ENCODE data around the gene FCRL5. TPM values are rescaled to one million over a fixed set of nuclear protein-coding genes. Genes with fewer than 3 reads are reported as not detected.

The FCRL5 gene
- total RNA-seq, 1 donor from 2014 or later: not detected

DNA sequence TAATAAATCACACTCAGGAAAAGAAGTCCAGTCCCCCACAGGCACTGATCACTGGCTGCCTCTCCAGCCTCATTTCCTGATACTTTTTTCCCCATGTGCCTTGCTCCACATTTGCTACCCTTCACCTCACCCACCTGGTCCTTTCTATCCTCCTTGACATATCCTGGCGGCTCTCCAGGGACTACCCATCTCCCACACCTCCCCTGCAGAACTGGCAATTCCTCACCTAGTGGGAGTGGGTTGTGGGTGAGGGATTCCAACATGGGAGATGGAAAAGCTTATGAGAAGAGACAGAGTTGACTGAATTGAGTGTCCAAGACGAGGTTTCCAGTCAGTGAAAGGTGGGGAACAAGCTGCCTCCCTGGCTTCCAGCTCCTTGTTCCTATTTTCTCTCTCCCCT is 69.6 kb downstream of the FCRL5 start:
- peaks cover 3% of the 10 kb centered on the region for H3K4me1 Mint-ChIP-seq

DNA sequence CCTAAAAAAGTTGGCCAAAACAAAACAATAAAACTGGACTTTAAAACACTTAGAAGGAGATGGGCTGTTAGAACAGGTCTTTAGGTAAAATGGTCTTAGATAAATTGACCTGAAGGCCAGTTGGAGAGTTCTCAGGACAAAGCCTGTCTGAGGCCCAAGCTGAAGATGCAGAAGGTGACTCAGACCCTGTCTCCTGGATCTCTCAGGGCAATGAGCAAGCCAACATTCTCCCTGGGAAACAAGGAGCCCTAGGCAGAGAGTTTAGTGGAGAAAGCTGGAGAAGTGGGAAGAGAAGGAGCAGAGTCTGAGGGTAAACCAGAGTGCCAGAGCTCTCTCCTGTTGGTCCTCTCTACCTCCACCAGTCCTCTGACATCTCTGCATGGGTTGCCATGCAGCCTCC is 70.1 kb downstream of the FCRL5 start:
- Mint-ChIP-seq H3K27me3 (ENCODE audit: low read depth) (no peaks in the 10 kb centered on the region), H3K9me3 (peaks cover 27% of the 10 kb centered on the region), H3K27ac (no peak overlapping the region), H3K4me1 (peaks cover 3% of the 10 kb centered on the region), H3K36me3 (peaks cover 2% of the 10 kb centered on the region), H3K4me3 (no peak overlapping the region)
- TF ChIP-seq, protein P1, sequence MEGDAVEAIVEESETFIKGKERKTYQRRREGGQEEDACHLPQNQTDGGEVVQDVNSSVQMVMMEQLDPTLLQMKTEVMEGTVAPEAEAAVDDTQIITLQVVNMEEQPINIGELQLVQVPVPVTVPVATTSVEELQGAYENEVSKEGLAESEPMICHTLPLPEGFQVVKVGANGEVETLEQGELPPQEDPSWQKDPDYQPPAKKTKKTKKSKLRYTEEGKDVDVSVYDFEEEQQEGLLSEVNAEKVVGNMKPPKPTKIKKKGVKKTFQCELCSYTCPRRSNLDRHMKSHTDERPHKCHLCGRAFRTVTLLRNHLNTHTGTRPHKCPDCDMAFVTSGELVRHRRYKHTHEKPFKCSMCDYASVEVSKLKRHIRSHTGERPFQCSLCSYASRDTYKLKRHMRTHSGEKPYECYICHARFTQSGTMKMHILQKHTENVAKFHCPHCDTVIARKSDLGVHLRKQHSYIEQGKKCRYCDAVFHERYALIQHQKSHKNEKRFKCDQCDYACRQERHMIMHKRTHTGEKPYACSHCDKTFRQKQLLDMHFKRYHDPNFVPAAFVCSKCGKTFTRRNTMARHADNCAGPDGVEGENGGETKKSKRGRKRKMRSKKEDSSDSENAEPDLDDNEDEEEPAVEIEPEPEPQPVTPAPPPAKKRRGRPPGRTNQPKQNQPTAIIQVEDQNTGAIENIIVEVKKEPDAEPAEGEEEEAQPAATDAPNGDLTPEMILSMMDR (IDR thresholded peaks at IDR 0.05; ENCODE audit: unreplicated experiment): no peak
- no peak for DNase-seq (ENCODE audit: low spot score in 2 of 2, unreplicated experiment in 2 of 2)

More for the DNA sequence above, 69.6 kb downstream of the FCRL5 start:
- TF ChIP-seq, protein P1 (IDR thresholded peaks at IDR 0.05; ENCODE audit: unreplicated experiment): no peak
- H3K36me3 Mint-ChIP-seq: no peaks in the 10 kb centered on the region
- H3K4me3 Mint-ChIP-seq: no peak overlapping the region
- no peak overlapping the region for H3K27ac Mint-ChIP-seq
- peaks cover 23% of the 10 kb centered on the region for H3K9me3 Mint-ChIP-seq
- H3K27me3 Mint-ChIP-seq (ENCODE audit: low read depth): no peaks in the 10 kb centered on the region
- DNase-seq (ENCODE audit: low spot score in 2 of 2, unreplicated experiment in 2 of 2): no peak

DNA sequence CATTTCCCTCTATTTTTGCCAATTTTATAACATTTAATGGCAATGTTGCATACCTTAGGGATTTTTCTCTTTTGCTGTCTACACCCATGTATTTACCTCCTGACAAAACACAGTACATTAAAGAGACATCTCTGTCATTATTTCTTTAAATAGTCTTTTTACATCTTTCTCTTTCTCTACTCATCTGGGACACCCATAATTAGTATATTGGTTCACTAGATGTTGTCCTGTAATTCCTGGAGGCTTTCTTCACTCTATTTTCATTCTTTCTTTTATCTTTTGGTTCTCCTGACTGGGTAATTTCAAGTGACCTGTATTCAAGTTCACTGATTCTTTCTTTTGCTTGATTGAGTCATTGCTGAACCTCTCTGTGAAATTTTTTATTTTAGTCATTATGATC is 74.3 kb downstream of the FCRL5 start:
- Mint-ChIP-seq H3K4me3 (no peak overlapping the region), H3K9me3 (peaks cover 48% of the 10 kb centered on the region), H3K27ac (no peak overlapping the region), H3K27me3 (ENCODE audit: low read depth) (no peaks in the 10 kb centered on the region), H3K36me3 (peaks cover 6% of the 10 kb centered on the region), H3K4me1 (peaks cover 5% of the 10 kb centered on the region)
- no peak for DNase-seq (ENCODE audit: low spot score in 2 of 2, unreplicated experiment in 2 of 2)
- TF ChIP-seq, protein P1 (IDR thresholded peaks at IDR 0.05; ENCODE audit: unreplicated experiment): no peak

- no peak for DNase-seq (ENCODE audit: low spot score in 2 of 2, unreplicated experiment in 2 of 2)
Measured at GRCh38 chr1:157477419-157477818, 74.9 kb downstream of the FCRL5 start.

DNA sequence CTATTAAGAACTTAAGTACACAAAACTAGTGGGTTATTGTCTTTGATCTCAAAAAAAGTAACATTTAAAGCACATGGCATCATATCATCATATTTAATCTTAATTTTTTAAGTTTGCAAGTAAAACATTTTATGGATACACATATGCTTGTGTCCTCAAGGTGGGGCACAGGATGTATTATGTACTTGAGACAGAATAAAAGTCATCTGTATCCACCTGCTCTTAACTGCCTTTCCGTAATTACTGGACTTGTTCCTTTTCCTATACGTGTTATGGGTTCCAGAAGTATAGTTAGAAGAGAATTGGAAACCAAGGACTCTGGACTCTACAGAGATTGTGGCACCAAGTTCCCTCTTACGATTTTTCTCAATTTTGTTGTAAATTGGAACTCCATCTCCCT is 79.4 kb downstream of the FCRL5 start:
- TF ChIP-seq, protein P1 (IDR thresholded peaks at IDR 0.05; ENCODE audit: unreplicated experiment): no peak
- H3K27ac Mint-ChIP-seq: no peak overlapping the region
- no peak for DNase-seq (ENCODE audit: low spot score in 2 of 2, unreplicated experiment in 2 of 2)
- H3K4me3 Mint-ChIP-seq: no peak overlapping the region
- H3K4me1 Mint-ChIP-seq: peaks cover 14% of the 10 kb centered on the region
- H3K27me3 Mint-ChIP-seq (ENCODE audit: low read depth): no peaks in the 10 kb centered on the region
- H3K9me3 Mint-ChIP-seq: peaks cover 27% of the 10 kb centered on the region
- peaks cover 6% of the 10 kb centered on the region for H3K36me3 Mint-ChIP-seq

More at GRCh38 chr1:157477419-157477818, 74.9 kb downstream of the FCRL5 start:
- Mint-ChIP-seq H3K27me3 (ENCODE audit: low read depth) (no peaks in the 10 kb centered on the region), H3K27ac (no peak overlapping the region), H3K4me3 (no peak overlapping the region), H3K36me3 (peaks cover 6% of the 10 kb centered on the region), H3K9me3 (peaks cover 48% of the 10 kb centered on the region), H3K4me1 (peaks cover 2% of the 10 kb centered on the region)
- TF ChIP-seq, protein P1 (IDR thresholded peaks at IDR 0.05; ENCODE audit: unreplicated experiment): no peak
